Measurements from ENCODE around the gene WDR83.
A peak's percentile ranks its signal among the peaks of the same experiment; 100 is the strongest.

Gene WDR83

DNA sequence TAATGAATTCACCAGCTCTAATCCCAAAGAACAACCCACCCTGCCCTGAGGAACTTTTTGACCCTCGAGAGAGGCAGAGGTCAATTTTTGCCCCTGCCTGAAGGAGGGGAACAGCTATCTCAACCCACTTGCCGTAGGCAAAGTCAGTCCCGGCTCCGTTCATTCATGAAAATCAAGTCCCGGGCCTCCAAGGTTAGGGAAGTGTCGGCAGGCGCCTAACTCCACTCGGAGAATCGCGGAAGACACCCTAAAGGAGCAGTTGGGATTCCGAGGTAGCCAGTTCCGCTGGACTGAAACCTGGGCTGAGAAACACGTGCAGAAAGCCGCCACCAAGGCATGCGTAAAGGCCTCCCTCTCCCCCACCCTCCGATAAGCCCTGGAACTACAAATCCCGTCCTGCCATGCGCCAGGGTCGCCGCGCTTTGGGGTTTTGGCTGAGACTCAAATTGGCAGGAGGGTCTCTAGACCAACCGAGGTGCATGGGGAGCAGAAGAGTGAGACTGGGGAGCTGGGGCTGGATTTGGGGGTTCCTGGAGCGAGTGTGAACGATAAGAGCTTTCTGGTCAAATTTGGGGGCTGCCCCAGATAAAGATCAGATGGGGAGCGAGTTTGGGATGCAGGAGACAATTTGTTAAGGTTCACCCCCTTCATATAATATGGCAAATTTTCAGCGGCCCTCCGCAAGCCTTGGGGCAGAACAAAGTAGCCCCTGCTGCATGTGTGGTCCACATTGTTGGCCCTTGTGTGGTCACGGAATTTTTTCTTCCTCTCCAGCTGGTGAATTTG is 57.2 kb downstream of the WDR83 start, which contains the start of gene TNPO2:
Gene TNPO2, minus strand, starts transcription at position 292 of the 786 bp plus-strand sequence. CDS start 2,955 bp downstream, outside the sequence.
- peak within 1 kb of the TSS; percentile 63 for H3K4me2 ChIP-seq
- peaks cover 48% of the 10 kb centered on the region for H3K79me2 ChIP-seq (ENCODE audit: insufficient read depth, low read depth)
- peak within 1 kb of the TSS; percentile 81 for H3K27ac ChIP-seq
- TF ChIP-seq, protein P1, sequence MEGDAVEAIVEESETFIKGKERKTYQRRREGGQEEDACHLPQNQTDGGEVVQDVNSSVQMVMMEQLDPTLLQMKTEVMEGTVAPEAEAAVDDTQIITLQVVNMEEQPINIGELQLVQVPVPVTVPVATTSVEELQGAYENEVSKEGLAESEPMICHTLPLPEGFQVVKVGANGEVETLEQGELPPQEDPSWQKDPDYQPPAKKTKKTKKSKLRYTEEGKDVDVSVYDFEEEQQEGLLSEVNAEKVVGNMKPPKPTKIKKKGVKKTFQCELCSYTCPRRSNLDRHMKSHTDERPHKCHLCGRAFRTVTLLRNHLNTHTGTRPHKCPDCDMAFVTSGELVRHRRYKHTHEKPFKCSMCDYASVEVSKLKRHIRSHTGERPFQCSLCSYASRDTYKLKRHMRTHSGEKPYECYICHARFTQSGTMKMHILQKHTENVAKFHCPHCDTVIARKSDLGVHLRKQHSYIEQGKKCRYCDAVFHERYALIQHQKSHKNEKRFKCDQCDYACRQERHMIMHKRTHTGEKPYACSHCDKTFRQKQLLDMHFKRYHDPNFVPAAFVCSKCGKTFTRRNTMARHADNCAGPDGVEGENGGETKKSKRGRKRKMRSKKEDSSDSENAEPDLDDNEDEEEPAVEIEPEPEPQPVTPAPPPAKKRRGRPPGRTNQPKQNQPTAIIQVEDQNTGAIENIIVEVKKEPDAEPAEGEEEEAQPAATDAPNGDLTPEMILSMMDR (conservative IDR thresholded peaks at IDR 0.05; ENCODE audit: low read depth, low read length), result no peak
- peaks cover 25% of the 10 kb centered on the region for H3K4me1 ChIP-seq (ENCODE audit: low read depth, poor library complexity, severe bottlenecking)
- H3K36me3 ChIP-seq (ENCODE audit: insufficient read depth), result no peaks in the 10 kb centered on the region; the same call in 1 of the 2 replicates
- H3K4me3 ChIP-seq (IDR thresholded peaks at IDR 0.05; ENCODE audit: insufficient read depth, low read depth, low read length), result no peak within 1 kb of the TSS
- peak within 1 kb of the TSS; percentile 29; the same call in 1 of the 2 replicates for H2AFZ ChIP-seq (ENCODE audit: low read depth)
- peak within 1 kb of the TSS; percentile 92 for H3K9ac ChIP-seq
- no peaks in the 10 kb centered on the region for H3K27me3 ChIP-seq (ENCODE audit: insufficient read depth, low read depth)
- no peaks in the 10 kb centered on the region for H4K20me1 ChIP-seq (ENCODE audit: insufficient read depth)
